ENCODE results near the gene MOSPD3.

Gene MOSPD3

GRCh38 chr7:100613412-100614175, 1.3 kb downstream of the MOSPD3 start:
- no peak for ATAC-seq
- TF ChIP-seq TSHZ2 (CRISPR knock-in tag; IDR thresholded peaks at IDR 0.05): no peak
- no peak for TF ChIP-seq TOX (CRISPR knock-in tag; IDR thresholded peaks at IDR 0.05; ENCODE audit: borderline replicate concordance)
- TF ChIP-seq CSDC2 (CRISPR knock-in tag; IDR thresholded peaks at IDR 0.05): no peak
- TF ChIP-seq GLIS3 (CRISPR knock-in tag; IDR thresholded peaks at IDR 0.05): no peak
- no peak for TF ChIP-seq ISL1 (CRISPR knock-in tag; IDR thresholded peaks at IDR 0.05)
- TF ChIP-seq RARB (CRISPR knock-in tag; IDR thresholded peaks at IDR 0.05): no peak
- no peak for TF ChIP-seq PPARA (CRISPR knock-in tag; IDR thresholded peaks at IDR 0.05; ENCODE audit: borderline replicate concordance)
- no peak for TF ChIP-seq BACH2 (CRISPR knock-in tag; IDR thresholded peaks at IDR 0.05; ENCODE audit: borderline replicate concordance)
- TF ChIP-seq PATZ1 (CRISPR knock-in tag; IDR thresholded peaks at IDR 0.05; ENCODE audit: borderline replicate concordance): no peak
- no peak for TF ChIP-seq CSRNP3 (CRISPR knock-in tag; IDR thresholded peaks at IDR 0.05)
- no peak for TF ChIP-seq ZFP3 (CRISPR knock-in tag; IDR thresholded peaks at IDR 0.05)
- no peak for TF ChIP-seq CREB5 (CRISPR knock-in tag; IDR thresholded peaks at IDR 0.05; ENCODE audit: low read depth)
- no peak for TF ChIP-seq ESRRG (CRISPR knock-in tag; IDR thresholded peaks at IDR 0.05)

GRCh38 chr7:100614308-100614861, 2.0 kb downstream of the MOSPD3 start:
- TF ChIP-seq BACH2 (CRISPR knock-in tag; IDR thresholded peaks at IDR 0.05; ENCODE audit: borderline replicate concordance): no peak
- ATAC-seq: no peak

GRCh38 chr7:100620239-100620638, 7.9 kb downstream of the MOSPD3 start:
- TF ChIP-seq GLIS3 (CRISPR knock-in tag; IDR thresholded peaks at IDR 0.05) (no peak), ZNF70 (CRISPR knock-in tag; IDR thresholded peaks at IDR 0.05) (no peak), SNAI2 (CRISPR knock-in tag; IDR thresholded peaks at IDR 0.05) (no peak), BACH2 (CRISPR knock-in tag; IDR thresholded peaks at IDR 0.05; ENCODE audit: borderline replicate concordance) (no peak), PPARA (CRISPR knock-in tag; IDR thresholded peaks at IDR 0.05; ENCODE audit: borderline replicate concordance) (no peak), TOX (CRISPR knock-in tag; IDR thresholded peaks at IDR 0.05; ENCODE audit: borderline replicate concordance) (no peak), ESRRG (CRISPR knock-in tag; IDR thresholded peaks at IDR 0.05) (no peak), CREB5 (CRISPR knock-in tag; IDR thresholded peaks at IDR 0.05; ENCODE audit: low read depth) (no peak), OSR1 (CRISPR knock-in tag; IDR thresholded peaks at IDR 0.05) (no peak), CSDC2 (CRISPR knock-in tag; IDR thresholded peaks at IDR 0.05) (no peak), CSRNP3 (CRISPR knock-in tag; IDR thresholded peaks at IDR 0.05) (no peak), ZNF8 (CRISPR knock-in tag; IDR thresholded peaks at IDR 0.05) (no peak), ZNF565 (CRISPR knock-in tag; conservative IDR thresholded peaks at IDR 0.05; ENCODE audit: low read depth) (no peak), ZFP3 (CRISPR knock-in tag; IDR thresholded peaks at IDR 0.05) (no peak), POU6F1 (CRISPR knock-in tag; IDR thresholded peaks at IDR 0.05; ENCODE audit: borderline replicate concordance, low read depth) (no peak), PATZ1 (CRISPR knock-in tag; IDR thresholded peaks at IDR 0.05; ENCODE audit: borderline replicate concordance) (no peak), RARB (CRISPR knock-in tag; IDR thresholded peaks at IDR 0.05) (no peak), ISL1 (CRISPR knock-in tag; IDR thresholded peaks at IDR 0.05) (no peak), ZFP30 (CRISPR knock-in tag; IDR thresholded peaks at IDR 0.05) (no peak)
- ATAC-seq: no peak

Data from SK-N-SH treated with all-trans-retinoic acid at 6 μM for 48 hours (cell line).